Measurements from ENCODE around the gene GPR152. TPM values are rescaled to one million over a fixed set of nuclear protein-coding genes. Genes with fewer than 3 reads are reported as not detected.

GPR152 gene
- polyA plus RNA-seq, 2 of the 4 experiments (the other 2 are of a cell fraction), result not detected

DNA sequence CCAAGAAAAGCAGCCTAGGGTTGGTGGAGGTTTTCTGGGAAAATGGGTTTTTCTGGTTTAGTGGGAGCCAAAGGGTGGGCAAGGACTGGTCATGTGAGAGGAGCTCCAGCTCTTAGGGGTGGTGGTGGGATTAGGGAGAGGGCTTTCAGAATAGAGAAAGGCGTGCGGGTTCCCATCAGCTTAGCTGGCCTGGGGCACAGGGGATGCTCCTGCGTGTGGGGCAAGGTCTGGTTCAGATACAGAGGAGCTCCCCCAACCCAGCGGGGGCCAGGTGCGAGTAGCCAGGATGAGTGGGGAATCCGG, 15.9 kb upstream of the GPR152 start:
- peak; percentile 3 to 6; a peak in 5 of 6 replicates for ATAC-seq
- TF ChIP-seq HOXB5 (CRISPR knock-in tag; IDR thresholded peaks at IDR 0.05) (no peak), RARB (CRISPR knock-in tag; IDR thresholded peaks at IDR 0.05) (no peak), HDAC2 (IDR thresholded peaks at IDR 0.05) (no peak), NR3C1 (IDR thresholded peaks at IDR 0.05) (no peak), BHLHE40 (IDR thresholded peaks at IDR 0.05; ENCODE audit: low read depth, low read length) (no peak), CHD4 (IDR thresholded peaks at IDR 0.05; ENCODE audit: borderline replicate concordance) (no peak), JUN (IDR thresholded peaks at IDR 0.05) (no peak), TFCP2L1 (CRISPR knock-in tag; IDR thresholded peaks at IDR 0.05) (no peak), ZFP36 (IDR thresholded peaks at IDR 0.05; ENCODE audit: borderline replicate concordance, partially characterized antibody) (no peak), MAFK (IDR thresholded peaks at IDR 0.05; ENCODE audit: partially characterized antibody) (no peak), RFX5 (IDR thresholded peaks at IDR 0.05) (no peak)
- TF ChIP-seq, protein P1, sequence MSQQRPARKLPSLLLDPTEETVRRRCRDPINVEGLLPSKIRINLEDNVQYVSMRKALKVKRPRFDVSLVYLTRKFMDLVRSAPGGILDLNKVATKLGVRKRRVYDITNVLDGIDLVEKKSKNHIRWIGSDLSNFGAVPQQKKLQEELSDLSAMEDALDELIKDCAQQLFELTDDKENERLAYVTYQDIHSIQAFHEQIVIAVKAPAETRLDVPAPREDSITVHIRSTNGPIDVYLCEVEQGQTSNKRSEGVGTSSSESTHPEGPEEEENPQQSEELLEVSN (IDR thresholded peaks at IDR 0.05; ENCODE audit: borderline replicate concordance, low read depth), result no peak
- TF ChIP-seq, protein P2, sequence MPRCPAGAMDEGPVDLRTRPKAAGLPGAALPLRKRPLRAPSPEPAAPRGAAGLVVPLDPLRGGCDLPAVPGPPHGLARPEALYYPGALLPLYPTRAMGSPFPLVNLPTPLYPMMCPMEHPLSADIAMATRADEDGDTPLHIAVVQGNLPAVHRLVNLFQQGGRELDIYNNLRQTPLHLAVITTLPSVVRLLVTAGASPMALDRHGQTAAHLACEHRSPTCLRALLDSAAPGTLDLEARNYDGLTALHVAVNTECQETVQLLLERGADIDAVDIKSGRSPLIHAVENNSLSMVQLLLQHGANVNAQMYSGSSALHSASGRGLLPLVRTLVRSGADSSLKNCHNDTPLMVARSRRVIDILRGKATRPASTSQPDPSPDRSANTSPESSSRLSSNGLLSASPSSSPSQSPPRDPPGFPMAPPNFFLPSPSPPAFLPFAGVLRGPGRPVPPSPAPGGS (IDR thresholded peaks at IDR 0.05), result no peak
- TF ChIP-seq, protein P3, sequence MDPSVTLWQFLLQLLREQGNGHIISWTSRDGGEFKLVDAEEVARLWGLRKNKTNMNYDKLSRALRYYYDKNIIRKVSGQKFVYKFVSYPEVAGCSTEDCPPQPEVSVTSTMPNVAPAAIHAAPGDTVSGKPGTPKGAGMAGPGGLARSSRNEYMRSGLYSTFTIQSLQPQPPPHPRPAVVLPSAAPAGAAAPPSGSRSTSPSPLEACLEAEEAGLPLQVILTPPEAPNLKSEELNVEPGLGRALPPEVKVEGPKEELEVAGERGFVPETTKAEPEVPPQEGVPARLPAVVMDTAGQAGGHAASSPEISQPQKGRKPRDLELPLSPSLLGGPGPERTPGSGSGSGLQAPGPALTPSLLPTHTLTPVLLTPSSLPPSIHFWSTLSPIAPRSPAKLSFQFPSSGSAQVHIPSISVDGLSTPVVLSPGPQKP (IDR thresholded peaks at IDR 0.05; ENCODE audit: low read depth, low read length), result no peak
- TF ChIP-seq, protein P4, sequence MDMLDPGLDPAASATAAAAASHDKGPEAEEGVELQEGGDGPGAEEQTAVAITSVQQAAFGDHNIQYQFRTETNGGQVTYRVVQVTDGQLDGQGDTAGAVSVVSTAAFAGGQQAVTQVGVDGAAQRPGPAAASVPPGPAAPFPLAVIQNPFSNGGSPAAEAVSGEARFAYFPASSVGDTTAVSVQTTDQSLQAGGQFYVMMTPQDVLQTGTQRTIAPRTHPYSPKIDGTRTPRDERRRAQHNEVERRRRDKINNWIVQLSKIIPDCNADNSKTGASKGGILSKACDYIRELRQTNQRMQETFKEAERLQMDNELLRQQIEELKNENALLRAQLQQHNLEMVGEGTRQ (IDR thresholded peaks at IDR 0.05), result no peak
- TF ChIP-seq, protein P5, sequence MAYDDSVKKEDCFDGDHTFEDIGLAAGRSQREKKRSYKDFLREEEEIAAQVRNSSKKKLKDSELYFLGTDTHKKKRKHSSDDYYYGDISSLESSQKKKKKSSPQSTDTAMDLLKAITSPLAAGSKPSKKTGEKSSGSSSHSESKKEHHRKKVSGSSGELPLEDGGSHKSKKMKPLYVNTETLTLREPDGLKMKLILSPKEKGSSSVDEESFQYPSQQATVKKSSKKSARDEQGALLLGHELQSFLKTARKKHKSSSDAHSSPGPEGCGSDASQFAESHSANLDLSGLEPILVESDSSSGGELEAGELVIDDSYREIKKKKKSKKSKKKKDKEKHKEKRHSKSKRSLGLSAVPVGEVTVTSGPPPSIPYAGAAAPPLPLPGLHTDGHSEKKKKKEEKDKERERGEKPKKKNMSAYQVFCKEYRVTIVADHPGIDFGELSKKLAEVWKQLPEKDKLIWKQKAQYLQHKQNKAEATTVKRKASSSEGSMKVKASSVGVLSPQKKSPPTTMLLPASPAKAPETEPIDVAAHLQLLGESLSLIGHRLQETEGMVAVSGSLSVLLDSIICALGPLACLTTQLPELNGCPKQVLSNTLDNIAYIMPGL (CRISPR knock-in tag; IDR thresholded peaks at IDR 0.05; ENCODE audit: borderline replicate concordance), result no peak
- no peak for FAIRE-seq
- ChIA-PET POLR2A (interaction anchor here (0.6 to 1.9 kb wide), 4 partner anchors 25 to 66 kb away, joined by 3 to 14 read pairs (median 4); partner anchors contain the start of genes CORO1B and PPP1CA), CTCF (interaction anchor here (0.6 to 5.4 kb wide), 17 partner anchors 8 to 395 kb away, joined by 3 to 22 read pairs (median 6); partner anchors contain the start of genes CABP4, GPR152 and PPP1CA)
- Histone ChIP-seq H3K4me2 (peak overlapping the region; percentile 82), H3K4me3 (peak overlapping the region; percentile 67), H3K4me1 (peaks cover 35% of the 10 kb centered on the region), H3K27ac (peak overlapping the region; percentile 82 to 97), H3K9me3 (no peaks in the 10 kb centered on the region)
- no peak for DNase-seq (ENCODE audit: low read depth in 1 of 2, low spot score in 1 of 2)
- 21% methylated on average over 6 of the region's 6 CpGs for WGBS (ENCODE audit: missing lambda C conversion rate)

DNA sequence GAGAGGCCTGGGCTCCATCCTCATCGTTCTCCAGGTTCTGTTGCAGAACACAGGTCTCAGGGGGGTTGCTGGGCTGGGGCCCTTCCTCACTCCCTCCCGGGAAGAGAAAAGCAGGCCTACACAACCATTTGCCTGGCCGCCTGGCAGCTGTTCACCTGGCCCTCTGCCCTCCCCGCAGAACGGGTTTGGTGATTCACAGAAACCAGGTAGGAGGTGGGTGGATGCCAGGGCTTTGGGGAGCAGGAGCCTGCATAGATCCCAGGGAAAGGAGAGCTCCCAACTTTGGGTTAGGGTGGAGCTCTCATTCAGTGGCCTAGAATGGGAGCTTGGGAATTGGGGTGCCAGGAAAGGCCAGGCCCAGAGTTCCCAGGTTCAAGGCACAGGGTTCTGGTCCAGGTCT, 15.5 kb upstream of the GPR152 start:
- 39% methylated on average over 5 of the region's 5 CpGs for WGBS (ENCODE audit: missing lambda C conversion rate)
- peak overlapping the region; percentile 82 for H3K4me2 ChIP-seq
- H3K9me3 ChIP-seq, result no peaks in the 10 kb centered on the region
- ChIA-PET POLR2A (interaction anchor here (1.1 to 1.9 kb wide), 3 partner anchors 26 to 66 kb away, joined by 3 to 14 read pairs (median 3); partner anchors contain the start of gene PPP1CA), CTCF (interaction anchor here (0.6 to 5.4 kb wide), 16 partner anchors 9 to 177 kb away, joined by 3 to 22 read pairs (median 6); partner anchors contain the start of genes CABP4, GPR152 and PPP1CA)
- DNase-seq (ENCODE audit: low read depth in 1 of 2, low spot score in 1 of 2) (no peak), ATAC-seq (no peak), FAIRE-seq (no peak)
- H3K27ac ChIP-seq, result peak overlapping the region; percentile 82 to 97
- H3K4me1 ChIP-seq, result peaks cover 38% of the 10 kb centered on the region
- H3K4me3 ChIP-seq, result peak overlapping the region; percentile 67
- TF ChIP-seq, protein P6, sequence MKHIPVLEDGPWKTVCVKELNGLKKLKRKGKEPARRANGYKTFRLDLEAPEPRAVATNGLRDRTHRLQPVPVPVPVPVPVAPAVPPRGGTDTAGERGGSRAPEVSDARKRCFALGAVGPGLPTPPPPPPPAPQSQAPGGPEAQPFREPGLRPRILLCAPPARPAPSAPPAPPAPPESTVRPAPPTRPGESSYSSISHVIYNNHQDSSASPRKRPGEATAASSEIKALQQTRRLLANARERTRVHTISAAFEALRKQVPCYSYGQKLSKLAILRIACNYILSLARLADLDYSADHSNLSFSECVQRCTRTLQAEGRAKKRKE (CRISPR knock-in tag; IDR thresholded peaks at IDR 0.05; ENCODE audit: low read depth), result no peak
- TF ChIP-seq NFE2L2 (conservative IDR thresholded peaks at IDR 0.05; ENCODE audit: low read length) (no peak), TP53 (CRISPR knock-in tag; IDR thresholded peaks at IDR 0.05) (no peak), FOXS1 (CRISPR knock-in tag; IDR thresholded peaks at IDR 0.05) (no peak), JUN (IDR thresholded peaks at IDR 0.05) (no peak; a peak in 1 of 5 replicates)
- TF ChIP-seq, protein P3 (IDR thresholded peaks at IDR 0.05; ENCODE audit: low read depth, low read length), result no peak

All from A549 (cell line).